HG03045 (cell line): ENCODE measurements around the gene SIX3.

ENCODE experiments used
- ATAC-seq: cut with Tn5 transposase; IDR thresholded peaks from one replicate; pipeline ENCODE4 v1.9.1; 2021; ENCODE audit warnings: mild to moderate bottlenecking, moderate library complexity; ENCODE audit not compliant: unreplicated experiment

The SIX3 gene

DNA sequence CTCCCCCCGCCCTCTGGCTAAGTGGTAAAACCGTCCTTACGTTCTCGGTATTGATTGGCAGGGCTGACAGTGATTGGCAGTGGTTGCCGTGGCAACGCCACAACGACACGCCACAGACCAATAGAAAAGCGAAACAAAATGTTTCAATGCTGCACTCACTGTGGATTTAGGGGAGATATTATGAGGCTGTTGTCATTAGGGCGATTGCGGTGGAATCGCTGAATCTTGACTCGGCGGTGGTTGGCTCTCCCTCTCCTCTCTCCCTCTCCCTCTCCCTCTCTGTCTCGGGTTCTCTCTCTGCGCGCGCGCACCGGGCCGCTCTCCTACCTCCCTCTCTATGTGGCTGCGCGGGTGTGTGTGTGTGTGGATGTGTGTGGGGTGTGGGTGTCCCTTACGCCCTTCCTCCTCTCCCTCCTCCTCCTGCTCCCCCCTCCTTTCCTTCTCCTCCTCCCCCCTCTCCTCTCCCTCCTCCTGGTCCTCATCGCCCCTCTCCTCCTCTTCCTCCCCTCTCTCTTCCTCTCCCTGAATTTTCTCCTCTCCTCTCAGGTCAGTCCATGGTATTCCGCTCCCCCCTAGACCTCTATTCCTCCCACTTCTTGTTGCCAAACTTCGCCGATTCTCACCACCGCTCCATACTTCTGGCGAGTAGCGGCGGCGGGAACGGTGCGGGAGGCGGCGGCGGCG is at the start of gene SIX3:
SIX3 (plus strand) TSS at position 152 of the 684 bp plus-strand sequence; CDS start at position 555, 403 bp downstream.
- ATAC-seq: no peak

DNA sequence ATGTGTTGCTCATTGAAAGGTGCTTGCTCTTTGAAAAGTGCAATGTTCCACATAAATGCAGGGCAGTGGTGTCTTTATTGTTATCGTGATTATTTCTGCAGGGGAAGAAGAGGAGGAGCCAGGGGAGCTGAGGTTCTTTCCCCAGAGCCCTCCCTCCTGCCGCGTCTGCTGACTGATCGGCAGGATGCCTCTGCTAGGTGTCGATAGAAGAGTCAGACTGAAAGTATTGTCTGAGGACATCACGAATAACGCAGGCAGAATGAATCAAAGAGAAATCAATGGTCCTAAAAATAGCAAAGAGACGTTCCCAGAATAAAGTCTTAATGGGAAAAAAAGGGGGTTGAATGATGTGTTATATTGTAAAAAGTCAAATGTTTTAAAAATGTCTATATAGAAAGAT is 47.4 kb upstream of the SIX3 start:
- no peak for ATAC-seq

DNA sequence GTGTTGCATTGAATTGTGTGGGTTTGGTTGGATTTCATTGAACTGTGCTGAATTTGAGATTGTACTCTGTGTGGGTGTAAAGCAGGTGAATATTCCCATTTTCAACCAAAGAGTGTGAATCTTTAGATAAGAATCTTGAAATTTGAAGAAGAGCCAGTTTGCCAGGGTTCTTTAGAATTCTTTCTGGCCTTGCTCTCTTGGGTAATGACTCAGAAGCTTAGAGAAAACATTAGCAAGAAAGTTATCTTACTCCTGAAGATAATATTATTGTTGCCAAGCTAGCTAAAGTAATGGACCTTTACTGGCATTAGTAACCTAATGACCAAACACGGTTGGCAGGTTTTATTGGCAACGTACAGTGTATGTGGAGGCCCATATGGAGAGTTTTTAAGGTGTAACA is 46.4 kb upstream of the SIX3 start:
- ATAC-seq: no peak

DNA sequence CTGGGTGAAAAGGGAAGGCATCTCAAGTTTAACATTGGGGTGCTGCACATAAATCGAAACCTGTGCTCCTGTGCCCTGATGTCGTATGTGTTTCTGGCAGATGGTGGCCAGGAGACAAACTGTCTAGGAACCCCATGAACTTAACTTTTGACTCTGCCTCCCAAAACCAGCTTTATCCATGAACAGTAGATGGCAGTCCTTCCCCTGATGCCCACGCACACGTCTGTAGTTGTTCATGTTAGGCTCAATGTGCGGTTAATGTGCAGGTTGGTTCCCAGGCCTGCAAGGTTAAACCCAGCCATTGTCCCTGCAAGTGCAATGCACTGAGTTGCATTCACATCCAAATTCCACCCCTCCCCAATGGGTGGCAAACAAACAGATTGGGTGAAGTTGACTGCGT is 44.1 kb upstream of the SIX3 start:
- ATAC-seq: no peak

DNA sequence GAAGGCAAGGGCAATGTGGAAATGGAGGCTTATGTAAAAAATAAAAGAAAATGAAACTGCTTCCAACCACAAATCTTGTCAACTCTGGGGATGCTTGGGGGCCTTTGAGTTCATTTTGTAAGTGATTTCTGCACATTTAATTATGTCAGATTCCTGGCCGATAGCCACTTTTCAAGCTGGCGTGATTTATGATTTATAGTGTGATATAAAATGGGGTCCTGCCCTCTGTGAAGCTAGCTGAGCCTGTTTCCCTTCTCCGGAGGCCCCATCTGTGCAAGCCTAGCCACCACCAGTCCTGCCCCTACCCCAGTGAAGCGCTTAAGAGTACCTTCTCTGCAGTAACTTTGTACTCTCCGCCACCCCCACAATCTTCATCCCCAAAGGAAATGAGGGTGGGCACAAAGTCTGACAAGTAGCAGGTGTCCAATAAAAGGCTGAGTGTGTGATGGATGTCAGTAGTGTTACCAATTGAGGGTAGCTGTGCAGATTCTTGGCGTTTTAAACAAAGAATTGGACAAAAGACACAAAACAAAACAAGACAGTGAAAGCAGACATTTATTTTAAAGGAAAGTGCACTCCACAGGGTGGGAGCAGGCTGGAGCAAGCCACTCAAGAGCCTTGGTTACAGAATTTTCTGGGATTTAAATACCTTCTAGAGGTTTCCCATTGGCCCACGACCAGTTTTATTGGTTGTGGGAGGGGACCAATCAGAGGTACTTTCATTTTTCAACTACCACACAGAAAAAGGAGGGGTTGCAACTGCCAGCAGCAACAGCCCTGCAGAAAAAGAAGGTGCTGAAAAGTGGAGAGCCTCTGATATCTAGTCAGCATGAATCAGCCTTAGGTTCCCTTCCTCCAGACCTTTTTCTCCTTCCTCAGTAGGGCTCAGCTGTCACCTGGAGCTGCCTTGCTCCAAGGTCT is 39.0 kb upstream of the SIX3 start:
- ATAC-seq: no peak

DNA sequence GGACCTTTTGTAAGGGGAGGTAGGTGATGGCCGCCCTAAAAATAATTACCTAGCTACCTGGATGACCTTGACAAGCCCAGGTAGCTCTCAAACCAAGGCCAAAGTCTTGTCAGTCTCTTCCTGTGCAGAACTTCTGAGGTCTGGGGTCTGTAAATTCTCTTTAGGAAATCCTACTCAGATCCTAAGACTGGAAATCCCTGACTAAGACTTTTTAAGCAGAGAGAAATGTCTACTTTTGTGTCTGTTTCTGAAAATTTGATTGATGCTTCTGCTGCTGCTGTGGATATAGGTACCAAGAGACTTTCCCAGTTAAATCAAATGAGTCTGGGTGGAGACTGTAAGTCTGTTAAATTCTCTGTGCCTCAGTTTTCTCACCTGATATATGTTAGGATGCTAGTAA is 36.9 kb upstream of the SIX3 start:
- ATAC-seq: no peak

DNA sequence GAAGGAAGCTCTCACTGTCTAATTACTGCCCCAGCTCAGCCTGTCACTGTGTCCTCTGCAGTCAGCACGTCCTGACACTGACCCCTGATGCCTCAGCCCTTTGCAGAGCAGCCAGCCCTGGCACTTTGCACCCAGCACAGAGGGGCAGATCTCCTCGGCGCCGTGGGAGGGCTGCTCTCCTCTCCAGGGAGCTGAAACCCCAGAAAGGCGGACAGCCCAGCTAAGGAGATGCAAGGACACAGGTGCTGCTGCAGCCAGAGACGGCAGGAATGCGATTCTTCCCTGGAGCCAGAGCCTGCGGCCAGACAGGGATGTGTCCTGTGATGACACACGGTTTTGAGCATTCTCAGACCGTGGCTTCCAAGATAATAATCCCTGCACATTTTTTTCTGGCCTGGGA is 34.5 kb upstream of the SIX3 start:
- no peak for ATAC-seq

DNA sequence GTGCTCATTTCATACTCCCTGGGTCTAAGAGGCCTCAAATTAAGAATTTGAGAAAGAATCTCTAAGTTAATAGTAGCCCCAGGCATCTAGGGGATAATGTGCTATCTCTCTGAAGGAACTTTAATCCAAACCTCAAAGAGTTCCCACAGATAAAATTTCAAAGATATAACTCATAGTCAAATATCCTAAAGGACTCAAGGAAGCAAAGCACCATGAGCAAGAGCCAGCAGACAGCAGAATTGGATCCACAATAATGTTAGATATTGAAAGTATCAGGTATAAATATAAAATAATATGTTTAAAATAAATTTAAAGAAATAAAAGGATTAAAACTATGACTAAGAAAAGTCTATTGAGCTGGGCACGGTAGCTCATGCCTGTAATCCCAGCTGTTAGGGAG is 31.7 kb upstream of the SIX3 start:
- ATAC-seq: no peak

DNA sequence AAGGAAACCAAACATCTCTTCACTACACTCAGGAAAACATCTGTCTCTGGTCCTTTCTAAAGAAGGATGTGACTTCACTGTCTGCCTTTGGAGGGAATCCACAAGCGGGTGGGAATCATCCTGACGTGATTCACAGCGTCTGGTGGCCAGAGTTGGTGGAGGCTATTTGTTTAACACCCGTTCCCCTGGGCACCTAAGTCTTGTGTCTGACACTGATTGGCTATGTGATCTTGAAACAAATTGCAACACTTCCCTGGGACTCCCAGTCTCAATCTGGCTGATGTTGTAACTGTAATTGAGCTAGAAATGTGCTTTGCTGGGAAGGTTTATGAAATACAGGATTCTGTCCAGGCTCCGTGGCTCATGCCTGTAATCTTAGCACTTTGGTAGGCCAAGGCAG is 28.8 kb upstream of the SIX3 start:
- no peak for ATAC-seq

DNA sequence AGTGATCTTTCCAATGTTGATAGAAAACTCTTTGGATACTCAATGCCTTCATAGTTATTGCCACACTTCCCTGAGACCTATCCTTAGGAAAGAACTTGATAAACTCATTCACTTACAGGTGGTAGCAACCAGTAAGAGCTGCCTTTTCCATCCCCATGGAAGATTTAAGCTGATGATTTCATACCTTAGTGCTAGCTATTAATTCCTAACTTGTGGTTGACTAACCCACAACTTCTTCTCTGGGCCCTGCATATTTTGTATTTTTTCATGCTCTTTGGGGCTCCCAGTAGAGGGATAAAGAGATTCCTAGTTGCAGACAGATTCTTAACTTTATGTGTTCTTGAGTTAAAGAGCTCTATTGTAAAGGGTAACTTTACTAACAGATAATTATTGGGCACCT is 25.2 kb upstream of the SIX3 start:
- ATAC-seq: no peak

DNA sequence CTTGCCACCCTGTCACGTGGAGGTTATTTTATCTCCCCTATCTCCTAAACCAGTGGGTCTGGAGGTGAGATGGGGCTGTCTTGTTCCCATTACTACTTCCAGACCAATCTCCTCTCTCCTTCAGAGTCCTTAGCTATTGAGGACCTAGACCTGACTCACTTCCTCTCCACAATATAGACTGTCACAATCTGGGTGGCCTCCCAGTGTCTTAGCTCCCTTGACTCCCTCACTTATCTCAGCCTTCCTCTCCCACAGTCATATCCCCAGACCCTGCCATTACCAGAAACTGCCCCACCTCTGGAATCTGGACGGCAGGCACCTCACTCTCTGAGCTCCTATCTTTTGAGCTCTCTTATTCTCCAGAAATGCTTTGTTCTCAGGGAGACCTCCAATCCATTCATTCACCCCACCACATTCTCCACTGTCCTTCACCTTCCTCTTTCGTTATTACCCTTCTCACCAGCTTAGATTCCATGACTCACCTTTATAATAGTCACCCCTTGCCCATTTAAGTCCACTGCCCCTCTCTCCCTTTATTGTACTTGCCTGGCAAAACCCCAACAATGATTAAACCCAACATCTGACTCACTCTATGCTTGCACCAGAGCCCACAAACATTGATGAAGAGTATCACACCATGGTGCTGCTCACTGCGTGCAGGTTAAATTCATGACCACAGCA is 23.3 kb upstream of the SIX3 start:
- no peak for ATAC-seq

DNA sequence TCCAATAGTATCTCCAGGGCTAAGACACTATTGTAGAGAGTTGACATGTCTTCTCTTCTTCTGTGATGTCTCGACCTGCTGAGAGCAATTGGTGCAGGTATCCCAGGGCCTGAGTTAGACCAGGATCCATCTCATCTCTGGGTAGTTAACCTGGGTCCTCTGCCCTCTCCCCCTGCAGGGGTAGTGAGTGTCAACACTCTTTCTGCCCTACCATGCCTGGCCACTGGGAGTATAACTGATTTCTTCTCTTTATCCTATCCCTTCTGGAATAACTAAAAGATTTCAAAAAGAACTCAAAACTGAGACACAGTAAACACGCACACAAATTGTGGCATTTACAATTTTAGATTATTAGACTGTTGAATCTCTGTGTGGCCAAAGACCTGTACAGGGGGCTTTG is 20.8 kb upstream of the SIX3 start:
- no peak for ATAC-seq

DNA sequence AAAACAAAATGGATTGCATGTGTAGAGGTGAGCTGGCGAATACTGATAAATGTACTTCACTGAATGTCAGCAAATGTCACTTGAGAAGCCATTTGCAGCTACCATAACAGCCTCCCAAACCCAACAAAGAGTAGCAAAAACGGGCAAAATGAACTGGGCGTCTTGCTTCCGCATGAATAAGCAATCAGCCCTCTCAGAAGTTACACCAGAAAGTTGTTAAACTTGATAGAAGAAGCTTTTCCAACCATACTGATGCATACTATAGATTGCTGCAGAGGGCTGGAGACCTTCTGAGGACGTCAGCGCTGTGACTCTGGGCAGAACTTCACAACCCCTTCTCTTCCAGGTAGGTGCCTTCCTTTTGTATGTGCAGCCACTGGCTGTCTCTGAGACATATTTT is 18.7 kb upstream of the SIX3 start:
- no peak for ATAC-seq

DNA sequence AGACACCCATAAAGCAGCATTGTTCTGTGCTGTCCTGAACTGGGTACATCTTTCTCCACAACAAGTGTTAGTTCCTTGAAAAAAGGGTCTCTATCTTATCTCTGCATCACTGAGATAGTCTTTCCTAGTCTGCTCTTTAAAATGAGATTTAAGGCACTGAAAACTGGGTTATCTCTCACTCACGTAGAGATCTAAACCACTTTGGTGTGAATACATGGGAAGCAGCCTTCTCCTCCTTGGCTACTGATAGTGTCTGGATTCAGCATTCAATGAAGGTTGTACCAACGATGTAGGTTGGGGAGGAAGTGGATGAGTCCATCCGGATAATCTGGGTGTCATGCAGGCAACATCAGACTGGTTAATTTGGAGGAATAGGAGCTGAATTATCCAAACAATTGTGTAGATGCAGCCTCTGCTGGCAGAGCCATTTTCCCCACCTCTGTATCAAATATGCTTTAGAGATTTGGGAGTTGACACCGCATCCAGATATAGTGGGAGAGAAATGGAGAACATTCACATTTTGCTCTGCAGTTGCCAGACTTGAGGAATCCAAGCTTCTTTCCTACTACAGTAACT is 15.9 kb upstream of the SIX3 start:
- no peak for ATAC-seq

DNA sequence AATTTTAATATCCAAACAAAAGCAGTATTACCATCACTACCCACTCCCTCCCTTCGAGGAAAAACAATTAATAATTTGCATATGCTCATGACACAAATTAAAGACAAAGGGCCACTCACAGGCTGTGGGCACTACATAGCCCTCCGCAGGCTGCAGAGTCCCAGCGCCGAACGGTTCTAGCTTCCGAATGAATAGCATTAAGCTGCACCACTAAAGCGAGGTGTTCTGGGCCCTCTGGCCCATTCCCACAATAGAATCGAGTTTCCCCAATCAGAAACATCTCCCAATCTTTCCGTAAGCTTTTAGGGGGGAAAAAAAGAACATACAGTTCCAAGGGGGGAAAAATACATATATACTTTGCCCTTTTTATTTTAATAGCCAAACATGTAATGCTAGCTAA is 14.5 kb upstream of the SIX3 start:
- no peak for ATAC-seq

DNA sequence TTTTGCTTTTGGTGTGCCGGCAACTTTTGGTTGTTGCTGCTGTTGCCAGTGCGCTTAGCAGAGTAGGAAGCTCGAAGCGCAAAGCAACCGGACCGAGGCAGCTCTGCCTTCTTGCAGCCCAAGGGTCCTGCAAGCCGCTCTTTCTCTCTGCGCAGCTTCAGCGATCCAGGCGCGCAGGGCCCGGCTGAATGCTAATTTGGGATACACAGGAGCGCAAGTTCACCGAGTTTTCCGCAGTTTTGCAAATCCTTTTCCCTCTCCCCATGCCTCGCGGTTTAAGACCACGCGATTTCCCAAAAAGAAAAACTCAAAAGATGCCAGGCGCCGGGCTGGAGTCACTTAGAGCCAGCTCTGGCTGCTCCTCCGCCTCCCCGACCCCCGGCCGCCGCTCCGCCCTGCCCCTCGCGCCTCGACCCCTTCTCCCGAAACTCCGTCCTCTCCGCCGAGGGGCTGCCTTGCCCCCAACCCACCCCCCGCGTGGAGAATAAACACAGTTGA is 13.5 kb upstream of the SIX3 start:
- ATAC-seq: no peak

DNA sequence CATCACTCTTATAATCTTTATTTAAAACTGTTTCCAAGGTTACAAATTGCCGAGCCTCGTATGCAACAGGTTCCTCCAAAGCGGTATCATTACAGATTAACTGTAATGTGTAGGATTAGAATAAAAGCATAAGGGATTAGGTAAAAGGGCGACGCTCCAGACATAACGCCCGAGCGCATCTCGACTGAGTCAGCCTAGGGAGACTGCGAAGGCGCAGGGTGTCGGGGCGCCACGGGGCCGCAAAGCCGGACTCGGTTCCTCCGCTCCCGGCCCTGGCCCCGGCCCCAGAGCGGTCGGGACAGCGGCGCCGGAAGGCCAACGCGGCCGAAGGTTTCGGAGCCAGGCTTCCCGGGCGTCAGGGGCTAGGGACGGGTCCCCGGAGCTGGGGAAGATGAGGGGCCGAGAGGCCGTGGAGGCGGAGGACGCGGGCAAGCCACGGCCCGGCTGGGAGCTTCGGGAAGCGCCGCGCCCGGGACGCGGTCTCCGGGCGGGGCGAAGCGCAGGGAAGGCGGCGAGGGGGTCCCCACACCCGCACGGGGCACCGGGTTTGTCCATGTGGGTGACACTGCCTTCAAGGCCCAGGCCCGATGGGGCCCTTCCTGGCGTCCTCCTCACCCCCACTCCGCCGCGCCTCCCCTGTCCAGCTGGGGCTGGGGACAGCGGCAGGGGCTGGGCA is 12.9 kb upstream of the SIX3 start:
- no peak for ATAC-seq

DNA sequence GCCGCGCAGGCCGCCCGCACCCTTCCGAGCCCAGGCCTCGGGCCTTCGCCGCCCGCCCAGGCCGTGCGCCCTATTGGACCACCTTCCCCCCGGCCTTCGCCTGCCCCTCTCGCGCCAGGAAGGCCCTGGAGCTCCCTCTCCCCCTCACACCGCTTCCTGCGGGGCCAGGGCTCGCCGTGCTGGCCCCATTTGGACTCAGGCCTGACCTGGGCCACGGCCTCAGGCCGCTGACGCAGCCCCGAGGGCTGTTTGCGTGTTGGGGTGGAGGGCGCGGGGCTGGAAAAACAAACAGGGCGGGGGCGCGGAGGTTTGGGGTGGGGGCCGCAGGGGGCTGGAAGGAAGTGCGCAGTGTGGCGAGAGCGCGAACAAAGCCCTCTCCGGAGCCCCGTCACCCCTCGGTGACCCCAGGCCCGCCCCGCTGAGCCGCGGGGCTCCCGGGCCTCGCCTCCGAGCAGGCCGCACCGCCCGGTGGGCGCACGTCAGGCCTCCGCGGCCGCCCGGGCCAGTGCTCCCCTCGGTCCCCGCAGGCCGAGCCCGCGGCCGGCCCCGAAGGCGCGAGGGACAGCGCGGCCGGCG is 12.3 kb upstream of the SIX3 start:
- no peak for ATAC-seq

DNA sequence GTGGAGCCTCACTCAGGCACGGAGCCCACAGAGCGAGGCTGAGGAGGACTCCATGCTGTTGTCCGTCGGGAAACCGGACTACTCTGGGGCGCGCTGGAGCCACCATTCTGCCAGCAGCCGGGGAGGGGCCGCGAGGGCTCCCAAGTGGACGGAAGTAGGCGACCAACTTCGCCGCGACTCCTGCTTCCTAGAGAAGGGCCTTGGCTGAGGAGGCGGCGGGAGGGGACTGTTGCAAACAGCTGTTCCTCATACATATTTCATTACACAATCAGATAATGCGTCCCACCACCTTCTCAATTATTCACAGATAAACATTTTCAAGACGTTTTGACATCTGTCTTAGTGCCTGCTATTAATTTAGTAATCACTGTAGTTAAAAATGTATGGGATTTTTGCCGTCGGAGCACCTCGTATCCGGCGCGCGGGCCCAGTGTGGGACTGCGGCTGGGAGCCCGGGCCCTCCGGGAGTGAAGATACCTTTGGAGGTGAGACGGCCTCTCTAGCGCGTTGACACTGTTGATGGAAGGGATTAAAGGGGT is 11.7 kb upstream of the SIX3 start:
- ATAC-seq: no peak
